Endodermal cell (in vitro differentiated cells): ENCODE measurements around the gene WNT9B. TPM values are rescaled to one million over a fixed set of nuclear protein-coding genes. Genes with fewer than 3 reads are reported as not detected.
A peak's percentile ranks its signal among the peaks of the same experiment; 100 is the strongest.

Source experiments
- DNase-seq: peaks from one replicate; pipeline ENCODE4 v3.0.0-alpha.2; 2017
- H3K27ac ChIP-seq: 2 replicates; pipeline ENCODE4 v1.5.1; 2013; ENCODE audit warnings: mild to moderate bottlenecking, low read depth, low read length, moderate library complexity
- H3K27me3 ChIP-seq: 2 replicates; pipeline ENCODE4 v1.6.1; 2013; ENCODE audit warnings: mild to moderate bottlenecking, low read length, moderate library complexity; ENCODE audit not compliant: insufficient read depth, control insufficient read depth, poor library complexity, severe bottlenecking
- H3K36me3 ChIP-seq: 2 replicates; pipeline ENCODE4 v1.7.0; 2013; ENCODE audit warnings: mild to moderate bottlenecking, low read length, moderate library complexity; ENCODE audit not compliant: control insufficient read depth, insufficient read depth
- H3K4me1 ChIP-seq: one replicate; pipeline ENCODE4 v1.7.0; 2013; ENCODE audit warnings: low read length; ENCODE audit not compliant: control insufficient read depth, insufficient read depth
- H3K4me3 ChIP-seq: 2 replicates; pipeline ENCODE4 v1.5.1; 2013; ENCODE audit warnings: mild to moderate bottlenecking, low read length, moderate library complexity
- H3K9ac ChIP-seq: 2 replicates; pipeline ENCODE4 v1.6.1; 2013; ENCODE audit warnings: mild to moderate bottlenecking, low read length, moderate library complexity; ENCODE audit not compliant: poor library complexity, severe bottlenecking; ENCODE audit errors: extremely low read depth
- H3K9me3 ChIP-seq: 2 replicates; pipeline ENCODE4 v1.6.1; 2013; ENCODE audit warnings: mild to moderate bottlenecking, low read length, moderate library complexity; ENCODE audit not compliant: control insufficient read depth
- H3K27ac Mint-ChIP-seq: 2 replicates; pipeline ENCODE4 v1.8.0; 2020; ENCODE audit warnings: mixed read lengths
- H3K27me3 Mint-ChIP-seq: 2 replicates; pipeline ENCODE4 v1.8.0; 2021; ENCODE audit warnings: mild to moderate bottlenecking, mixed read lengths; ENCODE audit not compliant: insufficient read depth
- H3K36me3 Mint-ChIP-seq: 2 replicates; pipeline ENCODE4 v1.8.0; 2020; ENCODE audit warnings: low read depth, mixed read lengths
- H3K4me1 Mint-ChIP-seq: 2 replicates; pipeline ENCODE4 v1.8.0; 2020; ENCODE audit warnings: mixed read lengths
- H3K4me3 Mint-ChIP-seq: 2 replicates; pipeline ENCODE4 v1.8.0; 2020; ENCODE audit warnings: mild to moderate bottlenecking, moderate library complexity, mixed read lengths
- H3K9me3 Mint-ChIP-seq: 2 replicates; pipeline ENCODE4 v1.8.0; 2020; ENCODE audit warnings: mild to moderate bottlenecking, mixed read lengths
- WGBS, 2 experiments: methylation state at CpG; one replicate each; pipeline versions ENCODE4 v1.1.5 to v1.1.7; 2013; ENCODE audit warnings: missing lambda C conversion rate in 2 of 2, mixed read lengths in 1 of 2; ENCODE audit not compliant: insufficient coverage in 1 of 2, insufficient read length in 1 of 2; 5-methylcytosine and 5-hydroxymethylcytosine counted together
- total RNA-seq, 2 donors: library from RNA; stranded (reverse); fragmentation: NEBNext Ultra II Directional in 1 of 2; extraction: Animal tissue kit (Norgen Biotek cat#: 25700) in 1 of 2; gene quantifications; 2 replicates in 1 of 2; 3 replicates in 1 of 2; pipeline ENCODE4 v1.2.1, GENCODE V29; 2021
- TF ChIP-seq, protein P1 (sequence below): fragments of 200-600 bp; sonication (generic); conservative IDR thresholded peaks from 2 replicates; pipeline ENCODE4 v1.5.0; 2021; ENCODE audit warnings: antibody characterized with exemption, mild to moderate bottlenecking

Gene WNT9B
- total RNA-seq, 2 donors from 2014 or later, result 0.33 TPM; not detected in 1

DNA sequence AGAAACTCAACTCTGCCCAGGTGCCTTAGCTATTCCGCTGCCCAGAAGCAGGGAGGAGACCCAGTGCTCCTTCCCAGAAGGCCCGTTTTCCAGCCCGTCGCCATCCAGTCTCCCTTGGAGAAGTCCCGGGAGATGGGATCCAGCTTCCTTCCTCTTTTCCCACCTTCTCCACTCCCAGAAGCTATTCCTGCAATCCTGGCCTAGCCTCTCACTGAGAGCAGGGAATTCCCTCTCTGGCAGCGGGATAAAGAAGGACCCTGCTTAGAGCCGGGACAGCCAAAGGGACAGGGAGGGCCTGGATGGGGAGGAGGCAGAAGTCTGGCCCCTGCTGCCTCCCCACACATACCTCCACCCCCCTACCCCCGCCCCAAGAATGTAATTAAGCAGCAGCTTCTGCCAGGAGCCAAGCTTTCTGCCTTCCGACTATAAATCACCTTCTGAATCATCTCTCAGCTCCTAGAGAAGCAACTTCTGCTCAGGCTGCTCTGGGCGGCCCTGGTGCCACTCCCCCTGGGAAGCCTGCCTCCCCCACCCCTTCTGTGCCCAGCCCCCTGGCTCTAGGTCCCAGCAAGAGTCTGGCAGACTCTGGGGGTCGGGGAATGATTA, 39.3 kb upstream of the WNT9B start:
- H3K9ac ChIP-seq, result no peak overlapping the region
- H3K36me3 ChIP-seq, result no peaks in the 10 kb centered on the region
- WGBS, 2 experiments, result 73 to 88% methylated on average over 3 to 10 of the region's 11 CpGs
- TF ChIP-seq, protein P1, sequence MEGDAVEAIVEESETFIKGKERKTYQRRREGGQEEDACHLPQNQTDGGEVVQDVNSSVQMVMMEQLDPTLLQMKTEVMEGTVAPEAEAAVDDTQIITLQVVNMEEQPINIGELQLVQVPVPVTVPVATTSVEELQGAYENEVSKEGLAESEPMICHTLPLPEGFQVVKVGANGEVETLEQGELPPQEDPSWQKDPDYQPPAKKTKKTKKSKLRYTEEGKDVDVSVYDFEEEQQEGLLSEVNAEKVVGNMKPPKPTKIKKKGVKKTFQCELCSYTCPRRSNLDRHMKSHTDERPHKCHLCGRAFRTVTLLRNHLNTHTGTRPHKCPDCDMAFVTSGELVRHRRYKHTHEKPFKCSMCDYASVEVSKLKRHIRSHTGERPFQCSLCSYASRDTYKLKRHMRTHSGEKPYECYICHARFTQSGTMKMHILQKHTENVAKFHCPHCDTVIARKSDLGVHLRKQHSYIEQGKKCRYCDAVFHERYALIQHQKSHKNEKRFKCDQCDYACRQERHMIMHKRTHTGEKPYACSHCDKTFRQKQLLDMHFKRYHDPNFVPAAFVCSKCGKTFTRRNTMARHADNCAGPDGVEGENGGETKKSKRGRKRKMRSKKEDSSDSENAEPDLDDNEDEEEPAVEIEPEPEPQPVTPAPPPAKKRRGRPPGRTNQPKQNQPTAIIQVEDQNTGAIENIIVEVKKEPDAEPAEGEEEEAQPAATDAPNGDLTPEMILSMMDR, result no peak
- H3K27me3 ChIP-seq, result no peaks in the 10 kb centered on the region
- no peaks in the 10 kb centered on the region for H3K9me3 Mint-ChIP-seq
- no peak overlapping the region for H3K4me3 ChIP-seq
- no peak overlapping the region for H3K4me3 Mint-ChIP-seq
- no peaks in the 10 kb centered on the region for H3K9me3 ChIP-seq
- no peaks in the 10 kb centered on the region for H3K36me3 Mint-ChIP-seq
- peaks cover 16% of the 10 kb centered on the region for H3K4me1 ChIP-seq
- no peaks in the 10 kb centered on the region for H3K27me3 Mint-ChIP-seq
- H3K4me1 Mint-ChIP-seq, result peaks cover 69% of the 10 kb centered on the region
- DNase-seq, result no peak
- H3K27ac ChIP-seq, result peak overlapping the region; percentile 22
- no peak overlapping the region for H3K27ac Mint-ChIP-seq

DNA sequence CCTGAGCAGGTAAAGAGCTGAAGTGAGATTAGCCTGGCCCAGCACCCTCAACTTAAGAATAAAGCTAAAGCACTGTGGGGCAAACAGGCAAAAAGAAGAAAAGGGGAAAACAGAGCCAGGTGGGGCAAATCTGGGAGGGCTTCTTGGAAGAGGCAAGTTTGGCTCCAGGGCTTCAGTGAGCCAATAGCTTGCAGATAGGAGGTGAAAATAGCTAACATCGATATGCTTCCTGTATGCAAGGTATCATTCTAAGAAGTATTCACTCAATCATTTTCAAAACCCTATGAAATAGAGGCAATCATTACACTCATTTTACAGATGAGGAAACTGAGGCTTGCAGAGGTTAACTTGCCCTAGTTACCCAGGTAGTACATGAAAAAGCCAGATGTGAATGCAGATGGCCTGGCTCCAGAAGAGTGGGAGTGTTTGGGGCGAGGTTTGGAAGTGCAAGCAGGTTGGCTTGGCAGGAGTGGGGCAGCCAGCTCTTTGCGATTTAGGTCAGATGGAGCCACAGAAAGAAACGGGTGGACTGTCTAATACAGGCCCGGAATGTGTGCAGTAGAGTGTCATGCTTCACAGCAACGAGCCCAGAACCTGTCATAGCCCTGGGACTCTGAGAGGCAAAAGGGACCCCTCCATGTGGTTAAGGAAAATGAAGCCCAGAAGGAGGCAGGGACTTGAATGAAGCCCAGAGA, 38.6 kb upstream of the WNT9B start:
- Mint-ChIP-seq H3K4me1 (peaks cover 73% of the 10 kb centered on the region), H3K27me3 (peaks cover under 1% of the 10 kb centered on the region), H3K9me3 (no peaks in the 10 kb centered on the region), H3K27ac (no peak overlapping the region), H3K36me3 (no peaks in the 10 kb centered on the region), H3K4me3 (no peak overlapping the region)
- Histone ChIP-seq H3K9me3 (no peaks in the 10 kb centered on the region), H3K27ac (no peak overlapping the region), H3K27me3 (no peaks in the 10 kb centered on the region), H3K36me3 (no peaks in the 10 kb centered on the region), H3K4me3 (no peak overlapping the region), H3K4me1 (peaks cover 16% of the 10 kb centered on the region), H3K9ac (no peak overlapping the region)
- no peak for DNase-seq
- TF ChIP-seq, protein P1, result no peak
- WGBS, 2 experiments, result 92 to 95% methylated on average over 6 of the region's 6 CpGs

DNA sequence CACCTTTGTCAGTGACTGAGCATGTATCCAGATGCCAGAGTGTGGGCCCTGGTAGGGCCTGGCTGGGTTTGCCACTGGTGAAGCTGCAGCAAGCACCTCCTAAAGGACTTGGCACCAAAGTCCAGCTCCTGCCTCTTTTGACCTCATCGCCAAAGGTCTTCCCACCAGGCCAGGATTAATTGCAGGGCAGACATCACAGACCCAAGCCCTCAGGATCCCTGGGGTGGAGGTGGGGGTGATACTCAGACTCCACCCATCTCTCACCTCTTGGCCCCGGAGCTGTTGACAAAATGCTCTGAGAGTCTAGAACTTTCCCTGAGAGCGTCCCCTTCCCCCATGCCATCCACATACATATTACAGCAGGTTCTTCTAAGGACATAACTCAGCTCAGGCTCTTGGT, 37.5 kb upstream of the WNT9B start:
- Mint-ChIP-seq H3K9me3 (no peaks in the 10 kb centered on the region), H3K27ac (peak overlapping the region; percentile 48), H3K4me1 (peaks cover 71% of the 10 kb centered on the region), H3K27me3 (peaks cover 4% of the 10 kb centered on the region), H3K36me3 (no peaks in the 10 kb centered on the region), H3K4me3 (peak overlapping the region; percentile 9)
- Histone ChIP-seq H3K27me3 (no peaks in the 10 kb centered on the region), H3K4me3 (no peak overlapping the region), H3K27ac (no peak overlapping the region), H3K9me3 (no peaks in the 10 kb centered on the region), H3K36me3 (no peaks in the 10 kb centered on the region), H3K4me1 (peaks cover 16% of the 10 kb centered on the region), H3K9ac (no peak overlapping the region)
- 85 to 88% methylated on average over 1 to 3 of the region's 3 CpGs for WGBS, 2 experiments
- TF ChIP-seq, protein P1, result no peak
- peak; percentile 57 for DNase-seq
